Naive thymus-derived CD8-positive, alpha-beta T cell (primary cell): Measurements from ENCODE around the gene MFSD8. TPM values are rescaled to one million over a fixed set of nuclear protein-coding genes. Genes with fewer than 3 reads are reported as not detected.
"Not testable (repeated sequence)": the region's sequence is repeated elsewhere in the genome, so short reads cannot be mapped to it uniquely, and the experiment has no call there.

Experiments used
- ATAC-seq, 2 donors: fragments of 150-1000 bp; cut with Tn5 transposase in 1 of 2; sonication (Bioruptor Pico), chemical (Tn5 transposase) in 1 of 2; 1 replicate in 1 of 2; 2 replicates in 1 of 2; pipeline ENCODE4 v1.10.0; 2021; ENCODE audit warnings: mild to moderate bottlenecking in 2 of 2, moderate library complexity in 2 of 2
- POLR2A ChIA-PET: fragments of 350-600 bp; sonication (Branson Sonifier 250); formaldehyde crosslinking; loops from one replicate; lab custom pipeline; 2021; ENCODE audit warnings: antibody characterized with exemption; lab: Charles Lee
- DNase-seq, 10 donors: peaks; one replicate each; pipeline versions ENCODE4 v3.0.0 to v3.0.0-alpha.2; 2020 to 2022
- H3K27ac Mint-ChIP-seq, 10 donors: one replicate each; pipeline ENCODE4 v1.8.0; 2020 to 2022; ENCODE audit warnings: mild to moderate bottlenecking in 10 of 10, mixed read lengths in 10 of 10, moderate library complexity in 4 of 10, inconsistent platforms in 1 of 10
- H3K27me3 Mint-ChIP-seq, 5 donors: one replicate each; pipeline ENCODE4 v1.8.0; 2021 to 2022; ENCODE audit warnings: mixed read lengths in 5 of 5
- H3K36me3 Mint-ChIP-seq, 3 donors: one replicate each; pipeline ENCODE4 v1.8.0; 2020 to 2022; ENCODE audit warnings: mixed read lengths in 3 of 3, mild to moderate bottlenecking in 2 of 3, inconsistent platforms in 1 of 3
- H3K4me1 Mint-ChIP-seq, 4 donors: one replicate each; pipeline ENCODE4 v1.8.0; 2021 to 2022; ENCODE audit warnings: mixed read lengths in 4 of 4
- H3K4me3 Mint-ChIP-seq, 10 donors: one replicate each; pipeline ENCODE4 v1.8.0; 2020 to 2022; ENCODE audit warnings: mild to moderate bottlenecking in 10 of 10, mixed read lengths in 10 of 10, moderate library complexity in 6 of 10, inconsistent platforms in 1 of 10
- H3K9me3 Mint-ChIP-seq, 9 donors: one replicate each; pipeline ENCODE4 v1.8.0; 2020 to 2022; ENCODE audit warnings: mixed read lengths in 9 of 9, mild to moderate bottlenecking in 3 of 9, inconsistent platforms in 1 of 9, moderate library complexity in 1 of 9
- polyA plus RNA-seq, 3 donors: library from polyadenylated mRNA; unstranded; fragments of 300-500 nt; fragmentation: Illumina TruSeq; gene quantifications; one replicate each; pipeline ENCODE4 v1.2.3, GENCODE V29; 2021
- total RNA-seq, 8 experiments: library from RNA in 2 of 8; stranded (reverse) in 2 of 8; gene quantifications; one replicate each; pipeline ENCODE4 v1.2.3 and lab custom pipeline; 2021 to 2026

MFSD8 gene
- total and polyA plus RNA-seq, 5 experiments from 2014 or later: 5.8 to 44.3 (median 7.8) TPM

GRCh38 chr4:127975121-127975770 lies 10.3 kb upstream of the MFSD8 start:
- Mint-ChIP-seq H3K4me1 (peaks cover 3 to 29% (median 8%) of the 10 kb centered on the region in 4 donors), H3K9me3 (no peaks in the 10 kb centered on the region), H3K4me3 (peak overlapping the region in 1 of 10 donors; percentile 0), H3K36me3 (peaks cover 0 to 29% (median 16%) of the 10 kb centered on the region in 3 donors), H3K27ac (peak overlapping the region in 1 of 10 donors; percentile 8), H3K27me3 (no peaks in the 10 kb centered on the region)
- DNase-seq: no peak
- no peak for ATAC-seq
- POLR2A ChIA-PET: no interaction called here

DNA sequence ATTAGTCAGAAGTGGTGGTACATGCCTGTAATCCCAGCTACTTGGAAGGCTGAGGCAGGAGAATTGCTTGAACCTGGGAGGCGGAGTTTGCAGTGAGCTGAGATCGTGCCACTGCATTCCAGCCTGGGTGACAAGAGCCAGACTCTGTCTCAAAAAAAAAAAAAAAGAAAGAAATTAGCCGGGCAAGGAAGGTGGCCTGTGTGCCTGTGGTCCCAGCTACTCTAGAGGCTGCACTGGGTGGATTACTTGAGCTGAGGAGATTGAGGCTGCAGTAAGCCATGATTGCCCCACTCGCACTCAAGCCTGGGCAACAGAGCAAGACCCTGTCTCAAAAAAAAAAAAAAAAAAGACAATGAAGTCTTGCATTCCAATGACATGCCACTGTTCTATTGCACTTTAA lies 6.0 kb upstream of the MFSD8 start:
- H3K4me3 Mint-ChIP-seq, H3K27ac Mint-ChIP-seq, H3K27me3 Mint-ChIP-seq, DNase-seq, H3K9me3 Mint-ChIP-seq, ATAC-seq, POLR2A ChIA-PET: not testable (repeated sequence)
- Mint-ChIP-seq H3K36me3 (peaks cover 0 to 34% (median 7%) of the 10 kb centered on the region in 3 donors), H3K4me1 (peaks cover 3 to 45% (median 20%) of the 10 kb centered on the region in 4 donors)

DNA sequence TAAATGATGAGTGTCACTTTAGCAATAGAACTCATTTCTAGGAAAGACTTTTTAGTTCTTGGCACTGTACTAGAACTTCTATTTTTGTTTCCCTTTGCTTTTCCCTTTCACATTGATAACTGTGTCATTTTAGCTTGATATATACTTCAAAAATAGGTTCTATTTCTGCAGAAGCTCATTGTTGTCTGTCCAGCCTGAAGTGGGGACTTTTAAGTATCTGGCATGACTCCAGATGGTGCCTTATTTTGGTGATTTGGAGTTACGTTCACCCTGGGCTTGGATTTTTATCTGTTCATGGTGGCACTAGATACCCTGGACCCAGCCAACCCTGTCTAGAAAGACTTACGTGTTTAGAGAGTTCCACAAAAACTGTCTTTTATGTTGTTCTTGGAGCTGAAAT lies 3.6 kb upstream of the MFSD8 start:
- ATAC-seq (no peak), DNase-seq (no peak)
- Mint-ChIP-seq H3K9me3 (no peaks in the 10 kb centered on the region), H3K27me3 (no peaks in the 10 kb centered on the region), H3K4me1 (peaks cover 4 to 45% (median 28%) of the 10 kb centered on the region in 4 donors), H3K27ac (peak overlapping the region in 1 of 10 donors; percentile 5), H3K4me3 (no peak overlapping the region), H3K36me3 (peaks cover 0 to 17% (median 5%) of the 10 kb centered on the region in 3 donors)
- POLR2A ChIA-PET: interaction anchor here (0.6 to 2.4 kb wide), 3 partner anchors 10 to 93 kb away, joined by 3 to 8 read pairs (median 4); partner anchors contain the start of gene LARP1B

GRCh38 chr4:127967141-127967775 lies 2.3 kb upstream of the MFSD8 start:
- POLR2A ChIA-PET: interaction anchor here (0.6 to 2.4 kb wide), 2 partner anchors 94 to 1121 kb away, joined by 4 to 8 read pairs; partner anchors contain the start of gene LARP1B
- ATAC-seq: no peak
- DNase-seq: no peak
- Mint-ChIP-seq H3K4me3 (peak overlapping the region in 9 of 10 donors; percentile 17 to 74 (median 50)), H3K36me3 (peaks cover 0 to 11% (median 1%) of the 10 kb centered on the region in 3 donors), H3K9me3 (no peaks in the 10 kb centered on the region), H3K4me1 (peaks cover 13 to 53% (median 41%) of the 10 kb centered on the region in 4 donors), H3K27ac (peak overlapping the region in 8 of 10 donors; percentile 11 to 76 (median 50)), H3K27me3 (no peaks in the 10 kb centered on the region)

DNA sequence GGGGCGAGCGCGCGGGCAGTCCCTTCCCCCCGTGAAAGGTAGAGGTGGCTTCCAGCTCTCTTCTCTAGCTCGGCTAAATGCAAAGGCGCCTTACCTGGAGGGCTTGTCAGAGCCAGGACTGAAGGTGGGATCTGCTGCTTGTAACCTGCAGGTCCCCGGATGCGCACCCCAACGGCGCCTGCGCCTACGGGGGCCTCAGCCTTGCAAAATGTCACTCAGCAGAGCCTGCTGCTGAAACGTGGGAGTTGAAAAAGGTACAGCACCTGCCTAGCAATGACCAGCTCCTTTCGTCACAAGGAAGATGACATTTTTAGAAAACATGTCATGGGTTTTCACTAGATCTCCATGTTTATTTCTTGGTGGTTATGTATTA lies 816 bp upstream of the MFSD8 start:
- DNase-seq: peak; percentile 66 to 87 (median 81)
- Mint-ChIP-seq H3K4me1 (peaks cover 15 to 53% (median 44%) of the 10 kb centered on the region in 4 donors), H3K9me3 (no peaks in the 10 kb centered on the region), H3K4me3 (peak overlapping the region; percentile 92 to 99 (median 96)), H3K27me3 (no peaks in the 10 kb centered on the region), H3K36me3 (peaks cover 0 to 10% (median 0%) of the 10 kb centered on the region in 3 donors), H3K27ac (peak overlapping the region; percentile 92 to 99 (median 96))
- POLR2A ChIA-PET: interaction anchor here (0.8 to 3.0 kb wide), 8 partner anchors 8 to 847 kb away, joined by 4 to 54 read pairs (median 5); partner anchors contain the start of genes JADE1, LARP1B and PLK4
- peak; percentile 43 to 65 for ATAC-seq

GRCh38 chr4:127964426-127965061 lies 429 bp downstream of the MFSD8 start:
- H3K36me3 Mint-ChIP-seq, H3K27me3 Mint-ChIP-seq, H3K9me3 Mint-ChIP-seq: not testable (repeated sequence)
- ATAC-seq (peak; percentile 22 to 27), DNase-seq (peak in 2 of 10 donors; percentile 19 to 25)
- POLR2A ChIA-PET: interaction anchor here (1.0 to 3.0 kb wide), 5 partner anchors 8 to 845 kb away, joined by 3 to 54 read pairs (median 11); partner anchors contain the start of genes JADE1, LARP1B and PLK4
- H3K4me3 Mint-ChIP-seq: peak overlapping the region; percentile 92 to 99 (median 96)
- H3K27ac Mint-ChIP-seq: peak overlapping the region; percentile 92 to 99 (median 96)
- H3K4me1 Mint-ChIP-seq: peaks cover 15 to 53% (median 44%) of the 10 kb centered on the region in 4 donors

DNA sequence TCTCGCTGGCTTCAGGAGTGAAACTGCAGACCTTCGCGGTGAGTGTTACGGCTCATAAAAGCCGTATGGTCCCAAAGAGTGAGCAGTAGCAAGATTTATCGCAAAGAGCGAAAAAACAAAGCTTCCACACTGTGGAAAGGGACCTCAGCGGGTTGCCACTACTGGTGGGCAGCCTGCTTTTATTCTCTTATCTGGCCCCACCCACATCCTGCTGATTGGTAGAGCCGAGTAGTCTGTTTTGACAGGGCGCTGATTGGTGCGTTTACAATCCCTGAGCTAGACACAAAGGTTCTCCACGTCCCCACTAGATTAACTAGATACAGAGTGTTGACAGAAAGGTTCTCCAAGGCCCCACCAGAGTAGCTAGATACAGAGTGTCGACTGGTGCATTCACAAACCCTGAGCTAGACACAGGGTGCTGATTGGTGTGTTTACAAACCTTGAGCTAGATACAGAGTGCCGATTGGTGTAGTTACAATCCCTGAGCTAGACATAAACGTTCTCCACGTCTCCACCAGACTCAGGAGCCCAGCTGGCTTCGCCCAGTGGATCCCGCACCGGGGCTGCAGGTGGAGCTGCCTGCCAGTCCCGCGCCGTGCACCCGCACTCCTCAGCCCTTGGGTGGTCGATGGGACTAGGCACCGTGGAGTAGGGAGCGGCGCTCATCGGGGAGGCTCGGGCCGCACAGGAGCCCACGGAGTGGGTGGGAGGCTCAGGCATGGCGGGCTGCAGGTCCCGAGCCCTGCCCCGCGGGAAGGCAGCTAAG lies 1.2 kb downstream of the MFSD8 start:
- Mint-ChIP-seq H3K27ac (peak overlapping the region; percentile 69 to 90 (median 84)), H3K4me1 (peaks cover 16 to 56% (median 48%) of the 10 kb centered on the region in 4 donors), H3K36me3 (peaks cover 0 to 12% (median 0%) of the 10 kb centered on the region in 3 donors), H3K4me3 (peak overlapping the region; percentile 73 to 95 (median 82))
- POLR2A ChIA-PET: interaction anchor here (2.3 to 3.0 kb wide), 3 partner anchors 83 to 846 kb away, joined by 11 to 54 read pairs (median 19); partner anchors contain the start of genes JADE1, LARP1B and PLK4
- peak in 3 of 10 donors; percentile 1 to 18 (median 1) for DNase-seq
- H3K9me3 Mint-ChIP-seq, ATAC-seq, H3K27me3 Mint-ChIP-seq: not testable (repeated sequence)

GRCh38 chr4:127959794-127960193 lies 5.2 kb downstream of the MFSD8 start:
- H3K9me3 Mint-ChIP-seq: no peaks in the 10 kb centered on the region
- no peak overlapping the region for H3K27ac Mint-ChIP-seq
- POLR2A ChIA-PET: no interaction called here
- H3K4me1 Mint-ChIP-seq: peaks cover 17 to 44% (median 36%) of the 10 kb centered on the region in 4 donors
- no peaks in the 10 kb centered on the region for H3K27me3 Mint-ChIP-seq
- H3K4me3 Mint-ChIP-seq: no peak overlapping the region
- DNase-seq (no peak), ATAC-seq (no peak)
- H3K36me3 Mint-ChIP-seq: peaks cover 0 to 40% (median 3%) of the 10 kb centered on the region in 3 donors

DNA sequence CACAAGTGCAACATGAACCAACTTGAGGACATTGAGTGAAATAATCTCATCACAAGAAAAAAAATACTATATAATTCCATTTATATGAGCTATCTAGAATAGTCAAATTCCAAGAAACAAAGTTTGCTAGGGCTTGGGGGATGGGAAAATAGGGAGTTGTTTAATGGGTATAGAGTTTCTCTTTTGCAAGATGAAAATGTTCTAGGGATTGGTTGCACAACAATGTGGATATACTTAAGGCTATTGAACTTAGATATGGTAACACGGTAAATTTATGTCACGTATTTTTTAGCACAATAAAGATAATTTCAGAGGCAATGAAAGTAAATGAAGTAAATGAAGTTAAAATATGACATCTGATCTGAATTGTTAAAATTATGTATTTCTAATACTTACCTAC lies 7.9 kb downstream of the MFSD8 start:
- DNase-seq: no peak
- POLR2A ChIA-PET: interaction anchor here (0.7 to 1.0 kb wide), 2 partner anchors 8 to 27 kb away, joined by 5 read pairs; partner anchors contain the start of genes ABHD18 and MFSD8
- H3K27me3 Mint-ChIP-seq: no peaks in the 10 kb centered on the region
- peak overlapping the region in 1 of 10 donors; percentile 7 for H3K27ac Mint-ChIP-seq
- H3K9me3 Mint-ChIP-seq: no peaks in the 10 kb centered on the region
- no peak overlapping the region for H3K4me3 Mint-ChIP-seq
- H3K4me1 Mint-ChIP-seq: peaks cover 8 to 29% (median 20%) of the 10 kb centered on the region in 4 donors
- peaks cover 0 to 57% (median 3%) of the 10 kb centered on the region in 3 donors for H3K36me3 Mint-ChIP-seq
- no peak for ATAC-seq

DNA sequence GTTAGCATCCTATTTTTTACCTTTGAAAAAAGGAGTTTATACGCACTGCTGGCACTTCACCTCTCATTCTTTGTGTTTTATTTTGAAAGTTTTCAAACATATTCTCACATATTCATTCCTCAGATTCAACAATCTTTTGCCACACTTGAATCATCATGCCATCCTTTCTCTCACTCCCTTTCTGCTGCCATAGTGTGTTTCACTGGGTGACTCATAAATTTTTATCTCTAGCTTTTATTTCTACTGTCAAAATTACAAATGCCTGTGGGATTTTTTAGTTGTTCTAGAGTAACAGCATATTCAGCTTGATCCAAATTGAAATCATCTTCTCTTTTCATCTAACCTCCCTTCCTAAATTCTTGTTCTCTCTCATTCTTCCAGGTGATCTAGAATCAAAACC lies 28.0 kb downstream of the MFSD8 start:
- H3K27ac Mint-ChIP-seq: peak overlapping the region in 3 of 10 donors; percentile 2 to 40 (median 15)
- no peaks in the 10 kb centered on the region for H3K27me3 Mint-ChIP-seq
- H3K4me3 Mint-ChIP-seq: no peak overlapping the region
- no peak for ATAC-seq
- peaks cover 8 to 40% (median 9%) of the 10 kb centered on the region in 3 donors for H3K36me3 Mint-ChIP-seq
- no peak for DNase-seq
- no peaks in the 10 kb centered on the region for H3K9me3 Mint-ChIP-seq
- POLR2A ChIA-PET: no interaction called here
- peaks cover 0 to 6% (median 0%) of the 10 kb centered on the region in 4 donors for H3K4me1 Mint-ChIP-seq

GRCh38 chr4:127931836-127932235 lies 33.1 kb downstream of the MFSD8 start:
- H3K4me1 Mint-ChIP-seq, ATAC-seq, H3K27me3 Mint-ChIP-seq, H3K9me3 Mint-ChIP-seq, POLR2A ChIA-PET, DNase-seq, H3K27ac Mint-ChIP-seq, H3K4me3 Mint-ChIP-seq: not testable (repeated sequence)
- H3K36me3 Mint-ChIP-seq: peaks cover 0 to 38% (median 18%) of the 10 kb centered on the region in 3 donors
